Astrocyte (in vitro differentiated cells and primary cell): ENCODE data around the gene AAMDC. TPM values are rescaled to one million over a fixed set of nuclear protein-coding genes. Genes with fewer than 3 reads are reported as not detected.
A peak's percentile ranks its signal among the peaks of the same experiment; 100 is the strongest.
"Not testable (repeated sequence)": the region's sequence is repeated elsewhere in the genome, so short reads cannot be mapped to it uniquely, and the experiment has no call there.

Experiments
- DNase-seq: peaks from one replicate; pipeline ENCODE4 v3.0.0-alpha.2; 2010; ENCODE audit warnings: low read depth
- FAIRE-seq: peaks from 2 replicates; lab custom pipeline; 2011; peaks lifted over from hg19 to GRCh38; lab: Jason Lieb, UNC
- H2AFZ ChIP-seq: 2 replicates; pipeline ENCODE4 v1.6.0; 2012; ENCODE audit warnings: low read depth, low read length, inconsistent platforms
- H3K27ac ChIP-seq: 2 replicates; pipeline ENCODE4 v1.5.1; 2011; ENCODE audit warnings: low read depth, low read length, inconsistent platforms
- H3K27me3 ChIP-seq: 2 replicates; pipeline ENCODE4 v1.6.0; 2011; ENCODE audit warnings: low read length, inconsistent platforms; ENCODE audit not compliant: insufficient read depth
- H3K36me3 ChIP-seq: 2 replicates; pipeline ENCODE4 v1.5.1; 2011; ENCODE audit warnings: low read length, inconsistent platforms; ENCODE audit not compliant: insufficient read depth
- H3K4me1 ChIP-seq: 2 replicates; pipeline ENCODE4 v1.5.1; 2011; ENCODE audit warnings: low read length, inconsistent platforms; ENCODE audit not compliant: insufficient read depth
- H3K4me2 ChIP-seq: 2 replicates; pipeline ENCODE4 v1.6.0; 2012; ENCODE audit warnings: low read length, inconsistent platforms
- H3K4me3 ChIP-seq: 2 replicates; pipeline ENCODE4 v1.5.1; 2011; ENCODE audit warnings: low read depth, mild to moderate bottlenecking, low read length, inconsistent platforms; ENCODE audit not compliant: insufficient read depth
- H3K79me2 ChIP-seq: 2 replicates; pipeline ENCODE4 v1.6.0; 2012; ENCODE audit warnings: mild to moderate bottlenecking, low read length, inconsistent platforms; ENCODE audit not compliant: insufficient read depth
- H3K9ac ChIP-seq: 2 replicates; pipeline ENCODE4 v1.6.0; 2012; ENCODE audit warnings: mild to moderate bottlenecking, low read length, inconsistent platforms
- H3K9me3 ChIP-seq: 2 replicates; pipeline ENCODE4 v1.5.1; 2012; ENCODE audit warnings: low read depth, mild to moderate bottlenecking, low read length, inconsistent platforms; ENCODE audit not compliant: insufficient read depth
- H4K20me1 ChIP-seq: 2 replicates; pipeline ENCODE4 v1.6.0; 2012; ENCODE audit warnings: low read length, inconsistent platforms; ENCODE audit not compliant: insufficient read depth
- H3K27ac Mint-ChIP-seq: one replicate; pipeline ENCODE4 v1.8.0; 2021; ENCODE audit warnings: mild to moderate bottlenecking, mixed read lengths; ENCODE audit not compliant: unreplicated experiment
- H3K27me3 Mint-ChIP-seq: one replicate; pipeline ENCODE4 v1.8.0; 2021; ENCODE audit warnings: low read depth, mixed read lengths; ENCODE audit not compliant: unreplicated experiment
- H3K36me3 Mint-ChIP-seq: one replicate; pipeline ENCODE4 v1.8.0; 2021; ENCODE audit warnings: low read depth, mixed read lengths; ENCODE audit not compliant: unreplicated experiment
- H3K4me1 Mint-ChIP-seq: one replicate; pipeline ENCODE4 v1.8.0; 2021; ENCODE audit warnings: low read depth, mixed read lengths; ENCODE audit not compliant: unreplicated experiment
- H3K4me3 Mint-ChIP-seq: one replicate; pipeline ENCODE4 v1.8.0; 2021; ENCODE audit warnings: mild to moderate bottlenecking, moderate library complexity, mixed read lengths; ENCODE audit not compliant: unreplicated experiment
- H3K9me3 Mint-ChIP-seq: one replicate; pipeline ENCODE4 v1.8.0; 2021; ENCODE audit warnings: mild to moderate bottlenecking, mixed read lengths; ENCODE audit not compliant: unreplicated experiment
- EZH2 ChIP-seq: IDR thresholded peaks from 2 replicates; pipeline ENCODE4 v1.6.1; 2012; ENCODE audit warnings: mild to moderate bottlenecking, low read length, inconsistent platforms; ENCODE audit not compliant: insufficient read depth
- total RNA-seq: library from RNA; stranded (reverse); gene quantifications from 2 replicates; pipeline ENCODE4 v1.2.1, GENCODE V29; 2021
- TF ChIP-seq, protein P1 (sequence below): IDR thresholded peaks from 2 replicates; pipeline ENCODE4 v1.5.1; 2011; ENCODE audit warnings: low read depth, mild to moderate bottlenecking, inconsistent platforms, low read length, moderate library complexity; ENCODE audit not compliant: insufficient read depth

Gene AAMDC
- total RNA-seq, 1 donor from 2014 or later, result 53.1 TPM

DNA sequence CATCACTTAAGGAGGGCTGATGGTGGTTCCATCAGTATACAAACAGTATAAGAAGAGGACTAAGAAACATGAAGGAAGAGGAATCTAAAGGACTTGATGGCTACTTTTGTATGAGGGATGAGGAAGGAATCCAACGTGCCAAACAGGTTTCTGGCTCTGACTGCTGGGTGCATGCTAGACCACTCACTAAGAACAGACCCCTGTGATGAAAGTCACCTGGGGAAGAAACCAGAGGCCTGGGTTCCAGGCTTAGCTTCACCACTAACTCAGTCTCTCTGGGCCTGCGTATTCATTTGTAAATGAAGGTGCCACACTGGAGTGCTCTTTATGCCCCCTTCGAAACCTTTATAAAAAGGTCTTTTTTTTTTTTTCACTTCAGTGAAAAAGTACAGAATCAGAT lies 55.1 kb downstream of the AAMDC start:
- Mint-ChIP-seq H3K4me1 (peaks cover 18% of the 10 kb centered on the region), H3K9me3 (no peaks in the 10 kb centered on the region), H3K27me3 (no peaks in the 10 kb centered on the region), H3K36me3 (peaks cover 21% of the 10 kb centered on the region), H3K4me3 (no peak overlapping the region), H3K27ac (no peak overlapping the region)
- Histone ChIP-seq H3K4me3 (no peak overlapping the region), H3K27me3 (no peaks in the 10 kb centered on the region), H3K79me2 (no peaks in the 10 kb centered on the region), H3K36me3 (no peaks in the 10 kb centered on the region), H4K20me1 (no peaks in the 10 kb centered on the region), H3K9ac (no peak overlapping the region), H3K9me3 (no peaks in the 10 kb centered on the region), H3K4me2 (no peak overlapping the region), H3K27ac (no peak overlapping the region), H2AFZ (no peak overlapping the region), H3K4me1 (peaks cover 4% of the 10 kb centered on the region)
- FAIRE-seq (no peak), DNase-seq (no peak)
- TF ChIP-seq, protein P1, sequence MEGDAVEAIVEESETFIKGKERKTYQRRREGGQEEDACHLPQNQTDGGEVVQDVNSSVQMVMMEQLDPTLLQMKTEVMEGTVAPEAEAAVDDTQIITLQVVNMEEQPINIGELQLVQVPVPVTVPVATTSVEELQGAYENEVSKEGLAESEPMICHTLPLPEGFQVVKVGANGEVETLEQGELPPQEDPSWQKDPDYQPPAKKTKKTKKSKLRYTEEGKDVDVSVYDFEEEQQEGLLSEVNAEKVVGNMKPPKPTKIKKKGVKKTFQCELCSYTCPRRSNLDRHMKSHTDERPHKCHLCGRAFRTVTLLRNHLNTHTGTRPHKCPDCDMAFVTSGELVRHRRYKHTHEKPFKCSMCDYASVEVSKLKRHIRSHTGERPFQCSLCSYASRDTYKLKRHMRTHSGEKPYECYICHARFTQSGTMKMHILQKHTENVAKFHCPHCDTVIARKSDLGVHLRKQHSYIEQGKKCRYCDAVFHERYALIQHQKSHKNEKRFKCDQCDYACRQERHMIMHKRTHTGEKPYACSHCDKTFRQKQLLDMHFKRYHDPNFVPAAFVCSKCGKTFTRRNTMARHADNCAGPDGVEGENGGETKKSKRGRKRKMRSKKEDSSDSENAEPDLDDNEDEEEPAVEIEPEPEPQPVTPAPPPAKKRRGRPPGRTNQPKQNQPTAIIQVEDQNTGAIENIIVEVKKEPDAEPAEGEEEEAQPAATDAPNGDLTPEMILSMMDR, result no peak
- TF ChIP-seq EZH2, result no peak

DNA sequence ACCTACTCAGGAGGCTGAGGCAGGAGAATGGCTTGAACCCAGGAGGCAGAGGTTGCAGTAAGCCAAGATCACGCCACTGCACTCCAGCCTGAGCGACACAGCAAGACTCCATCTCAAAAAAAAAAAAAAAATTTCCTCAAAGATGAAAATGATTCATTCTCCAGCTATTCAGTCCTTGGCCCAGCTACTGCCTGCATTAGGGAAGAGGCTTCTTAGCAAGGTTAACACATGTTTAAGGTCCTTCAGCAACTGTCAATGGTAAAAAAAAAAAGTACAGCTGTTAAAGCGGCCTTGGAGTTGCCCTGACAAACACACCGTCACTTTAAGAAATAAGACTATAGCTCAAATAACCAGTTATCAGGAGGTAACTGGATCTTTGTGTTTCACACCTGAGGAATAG lies 57.3 kb downstream of the AAMDC start:
- not testable (repeated sequence) for FAIRE-seq, H3K36me3 ChIP-seq, H2AFZ ChIP-seq, H3K27me3 Mint-ChIP-seq, H3K4me3 Mint-ChIP-seq, H3K9me3 Mint-ChIP-seq, H3K4me1 ChIP-seq, H3K79me2 ChIP-seq, H3K27me3 ChIP-seq, H3K9me3 ChIP-seq, H3K27ac ChIP-seq, H3K9ac ChIP-seq, H3K4me3 ChIP-seq, H3K27ac Mint-ChIP-seq, H4K20me1 ChIP-seq
- peak overlapping the region; percentile 6 for H3K4me2 ChIP-seq
- H3K4me1 Mint-ChIP-seq, result peaks cover 18% of the 10 kb centered on the region
- DNase-seq, result peak; percentile 86
- peaks cover 19% of the 10 kb centered on the region for H3K36me3 Mint-ChIP-seq

DNA sequence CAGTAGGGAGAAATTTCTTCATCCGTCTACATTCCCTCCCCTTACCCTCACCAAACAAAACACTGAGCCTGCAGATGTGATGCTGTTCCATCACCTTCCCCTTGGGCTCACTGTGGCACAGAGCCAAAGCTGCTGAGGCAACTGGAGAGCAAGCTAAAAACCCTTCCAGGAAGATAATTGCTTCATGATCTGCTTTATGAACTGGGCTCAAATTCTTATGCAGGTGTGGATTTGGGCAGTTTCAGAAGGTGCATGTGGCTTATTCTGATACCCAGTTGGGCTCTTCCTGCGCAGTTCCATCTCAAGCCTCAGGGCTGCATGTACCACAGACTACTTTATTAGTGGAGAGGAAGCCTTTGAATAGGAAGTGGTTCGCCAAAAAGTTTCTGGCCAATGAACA lies 58.3 kb downstream of the AAMDC start:
- Histone ChIP-seq H3K4me1 (peaks cover 8% of the 10 kb centered on the region), H4K20me1 (no peaks in the 10 kb centered on the region), H3K4me3 (no peak overlapping the region), H3K9ac (no peak overlapping the region), H3K27me3 (no peaks in the 10 kb centered on the region), H3K79me2 (no peaks in the 10 kb centered on the region), H3K9me3 (no peaks in the 10 kb centered on the region), H3K36me3 (no peaks in the 10 kb centered on the region), H3K27ac (no peak overlapping the region), H2AFZ (no peak overlapping the region), H3K4me2 (no peak overlapping the region)
- Mint-ChIP-seq H3K4me3 (no peak overlapping the region), H3K27ac (peak overlapping the region; percentile 73), H3K36me3 (peaks cover 21% of the 10 kb centered on the region), H3K27me3 (no peaks in the 10 kb centered on the region), H3K9me3 (no peaks in the 10 kb centered on the region), H3K4me1 (peaks cover 22% of the 10 kb centered on the region)
- TF ChIP-seq, protein P1, result no peak
- no peak for TF ChIP-seq EZH2
- DNase-seq (no peak), FAIRE-seq (no peak)
